Prostate gland (tissue), 2 donors: Measurements from ENCODE around the gene DSTYK.

Experiments used
- CTCF ChIP-seq, 4 experiments: fragments of 200-600 bp in 2 of 4; fragments of 450-650 bp in 2 of 4; sonication (generic) in 2 of 4; IDR thresholded peaks; 1 replicate in 3 of 4; 2 replicates in 1 of 4; pipeline ENCODE4 v1.5.1; 2016 to 2019; ENCODE audit warnings: antibody characterized with exemption in 4 of 4, mild to moderate bottlenecking in 2 of 4, moderate library complexity in 2 of 4
- POLR2AphosphoS5 ChIP-seq: sonication (generic); formaldehyde crosslinking; IDR thresholded peaks from one replicate; pipeline ENCODE4 v1.6.1; 2017; ENCODE audit warnings: antibody characterized with exemption

- TF ChIP-seq CTCF (IDR thresholded peaks at IDR 0.05) (no peak), POLR2AphosphoS5 (no peak)
These were observed 25.3 kb downstream of the DSTYK start for GRCh38 chr1:205186191-205186590.
